Measurements from ENCODE around the gene GPR3. TPM values are rescaled to one million over a fixed set of nuclear protein-coding genes. Genes with fewer than 3 reads are reported as not detected.

The GPR3 gene
- total RNA-seq, 1 donor from 2014 or later = 7.0 TPM

- Mint-ChIP-seq H3K9me3 (no peaks in the 10 kb centered on the region), H3K4me1 (peaks cover 49% of the 10 kb centered on the region), H3K27me3 (ENCODE audit: low read depth) (peaks cover 2% of the 10 kb centered on the region), H3K36me3 (ENCODE audit: low read depth) (no peaks in the 10 kb centered on the region), H3K27ac (ENCODE audit: unreplicated experiment) (no peak overlapping the region), H3K4me3 (no peak overlapping the region)
- TF ChIP-seq, protein P1, sequence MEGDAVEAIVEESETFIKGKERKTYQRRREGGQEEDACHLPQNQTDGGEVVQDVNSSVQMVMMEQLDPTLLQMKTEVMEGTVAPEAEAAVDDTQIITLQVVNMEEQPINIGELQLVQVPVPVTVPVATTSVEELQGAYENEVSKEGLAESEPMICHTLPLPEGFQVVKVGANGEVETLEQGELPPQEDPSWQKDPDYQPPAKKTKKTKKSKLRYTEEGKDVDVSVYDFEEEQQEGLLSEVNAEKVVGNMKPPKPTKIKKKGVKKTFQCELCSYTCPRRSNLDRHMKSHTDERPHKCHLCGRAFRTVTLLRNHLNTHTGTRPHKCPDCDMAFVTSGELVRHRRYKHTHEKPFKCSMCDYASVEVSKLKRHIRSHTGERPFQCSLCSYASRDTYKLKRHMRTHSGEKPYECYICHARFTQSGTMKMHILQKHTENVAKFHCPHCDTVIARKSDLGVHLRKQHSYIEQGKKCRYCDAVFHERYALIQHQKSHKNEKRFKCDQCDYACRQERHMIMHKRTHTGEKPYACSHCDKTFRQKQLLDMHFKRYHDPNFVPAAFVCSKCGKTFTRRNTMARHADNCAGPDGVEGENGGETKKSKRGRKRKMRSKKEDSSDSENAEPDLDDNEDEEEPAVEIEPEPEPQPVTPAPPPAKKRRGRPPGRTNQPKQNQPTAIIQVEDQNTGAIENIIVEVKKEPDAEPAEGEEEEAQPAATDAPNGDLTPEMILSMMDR (conservative IDR thresholded peaks at IDR 0.05) = no peak
- DNase-seq (ENCODE audit: low read depth, low spot score) = no peak
These were observed 5.3 kb downstream of the GPR3 start for GRCh38 chr1:27397749-27398148.

DNA sequence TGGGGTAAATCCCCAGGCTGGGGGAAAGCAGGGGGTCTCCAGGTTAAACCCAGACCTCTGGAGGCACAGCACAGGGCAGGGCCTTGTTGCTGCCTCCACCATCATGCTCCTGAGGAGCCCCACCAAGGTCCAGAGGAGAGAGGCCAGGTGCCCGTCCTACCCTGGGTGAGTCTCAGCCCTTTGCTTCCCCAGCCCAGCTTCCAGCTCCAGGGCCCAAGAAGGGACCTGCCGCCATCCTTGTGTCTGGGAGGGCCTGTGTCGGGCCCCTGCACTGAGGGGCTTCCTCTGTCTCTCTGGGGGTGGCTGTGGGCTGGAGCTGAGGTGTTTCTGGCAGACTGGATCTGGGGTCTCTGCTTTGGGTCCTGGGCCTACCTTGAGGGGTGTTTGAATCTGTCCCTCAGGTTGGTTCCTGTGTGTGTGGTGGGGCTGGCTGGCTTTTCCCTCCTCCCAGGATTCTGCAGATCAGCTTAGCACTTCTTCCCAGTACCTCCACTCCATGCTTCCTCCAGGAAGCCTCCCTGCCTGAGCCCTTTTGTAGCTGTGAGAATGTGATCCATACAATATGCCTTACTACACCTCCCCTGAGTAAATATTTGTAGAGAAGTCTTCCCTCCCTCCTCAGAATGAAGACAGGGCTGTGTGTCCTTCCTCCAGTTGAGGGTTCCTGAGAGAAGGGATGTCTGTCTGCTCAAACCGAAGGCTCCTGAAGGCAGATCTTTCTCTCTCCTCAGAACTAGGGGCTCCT is 6.2 kb downstream of the GPR3 start:
- Mint-ChIP-seq H3K9me3 (no peaks in the 10 kb centered on the region), H3K36me3 (ENCODE audit: low read depth) (no peaks in the 10 kb centered on the region), H3K4me3 (peak overlapping the region; percentile 36), H3K27me3 (ENCODE audit: low read depth) (peaks cover 2% of the 10 kb centered on the region), H3K27ac (ENCODE audit: unreplicated experiment) (peak overlapping the region; percentile 28), H3K4me1 (peaks cover 51% of the 10 kb centered on the region)
- TF ChIP-seq, protein P1 (conservative IDR thresholded peaks at IDR 0.05) = no peak
- no peak for DNase-seq (ENCODE audit: low read depth, low spot score)

DNA sequence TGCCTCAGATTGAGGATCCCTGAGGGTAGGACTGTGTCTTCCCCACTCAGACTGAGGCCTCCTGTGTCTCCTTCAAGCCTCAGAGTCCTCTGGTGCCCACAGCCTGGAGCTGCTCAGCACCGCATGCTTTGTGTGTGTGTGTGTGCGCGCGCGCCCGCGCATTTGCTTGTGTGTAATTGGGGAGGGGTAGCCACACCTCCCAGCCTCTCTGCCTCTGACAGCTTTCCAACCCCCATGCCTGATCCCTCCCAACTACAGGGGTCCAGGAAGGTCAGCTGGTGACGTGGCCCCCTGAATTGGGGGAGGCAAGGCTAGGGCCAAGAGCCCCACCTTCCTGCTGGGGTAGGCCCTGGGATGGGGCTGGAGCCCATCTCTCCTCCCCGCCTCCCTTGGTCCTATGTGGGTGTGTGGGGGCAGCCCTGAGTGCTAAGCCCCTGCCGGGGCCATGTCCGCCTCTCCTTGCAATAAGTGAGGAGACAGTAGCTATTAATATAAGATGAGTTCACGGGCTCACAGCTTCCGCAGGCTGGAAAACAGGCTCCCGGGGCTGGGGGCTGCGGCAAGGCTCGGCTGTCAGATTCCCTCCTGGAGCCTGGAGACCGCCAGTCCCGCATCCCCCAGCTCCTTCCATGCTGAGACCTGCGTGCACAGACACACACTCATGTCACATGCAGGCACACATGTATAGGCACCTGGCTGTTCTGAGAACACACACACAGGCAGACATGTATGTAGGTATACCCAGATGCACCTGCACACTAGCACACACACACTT is 7.0 kb downstream of the GPR3 start:
- Mint-ChIP-seq H3K36me3 (ENCODE audit: low read depth) (no peaks in the 10 kb centered on the region), H3K27me3 (ENCODE audit: low read depth) (peaks cover 2% of the 10 kb centered on the region), H3K9me3 (no peaks in the 10 kb centered on the region), H3K4me1 (peaks cover 58% of the 10 kb centered on the region), H3K27ac (ENCODE audit: unreplicated experiment) (peak overlapping the region; percentile 28), H3K4me3 (peak overlapping the region; percentile 36)
- DNase-seq (ENCODE audit: low read depth, low spot score) = no peak
- TF ChIP-seq, protein P1 (conservative IDR thresholded peaks at IDR 0.05) = no peak

DNA sequence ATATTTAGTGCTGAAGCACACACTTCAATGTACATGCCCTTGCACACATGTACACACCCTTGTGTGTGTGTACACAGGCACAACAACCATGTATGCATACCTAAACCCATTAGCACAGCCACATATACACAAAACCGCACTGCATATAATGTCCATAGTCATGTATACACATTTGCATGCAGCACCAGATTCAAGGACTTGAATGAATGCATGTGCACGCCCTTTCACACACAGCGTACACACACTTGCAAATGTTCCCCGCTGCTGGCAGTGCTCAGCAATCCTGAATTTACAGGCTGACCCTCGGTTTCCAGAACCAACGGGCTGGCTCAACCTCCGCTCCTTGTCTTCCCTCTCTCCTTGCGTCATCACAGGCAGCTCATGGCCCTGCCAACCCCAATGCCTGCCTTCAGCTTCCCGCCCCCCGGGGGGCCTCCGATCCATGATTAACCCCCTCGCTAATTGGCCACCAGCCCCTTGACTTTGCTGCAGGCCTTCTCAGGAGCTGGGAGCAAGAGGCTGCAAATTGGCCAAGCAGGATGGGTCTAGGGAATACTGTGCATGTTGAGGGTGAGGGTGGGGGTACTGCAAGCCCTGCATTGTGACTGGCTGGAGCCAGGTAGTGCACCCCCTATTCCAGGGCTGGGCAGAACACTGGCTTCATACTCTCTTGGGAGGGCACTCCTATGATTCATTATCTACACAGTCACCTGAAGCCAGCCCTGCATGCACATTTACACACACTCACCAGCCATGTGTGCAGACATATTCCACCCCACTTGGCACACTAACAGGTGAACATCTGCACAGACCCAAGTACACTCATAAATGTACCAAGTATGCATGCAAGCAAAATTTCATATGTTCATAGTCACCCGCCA is 7.9 kb downstream of the GPR3 start:
- H3K27ac Mint-ChIP-seq (ENCODE audit: unreplicated experiment) = peak overlapping the region; percentile 86
- H3K27me3 Mint-ChIP-seq (ENCODE audit: low read depth) = peaks cover 2% of the 10 kb centered on the region
- peak overlapping the region; percentile 36 for H3K4me3 Mint-ChIP-seq
- H3K36me3 Mint-ChIP-seq (ENCODE audit: low read depth) = no peaks in the 10 kb centered on the region
- TF ChIP-seq, protein P1 (conservative IDR thresholded peaks at IDR 0.05) = no peak
- peaks cover 58% of the 10 kb centered on the region for H3K4me1 Mint-ChIP-seq
- no peak for DNase-seq (ENCODE audit: low read depth, low spot score)
- H3K9me3 Mint-ChIP-seq = no peaks in the 10 kb centered on the region

GRCh38 chr1:27400963-27401341 is 8.5 kb downstream of the GPR3 start:
- H3K4me3 Mint-ChIP-seq = peak overlapping the region; percentile 5
- no peak overlapping the region for H3K27ac Mint-ChIP-seq (ENCODE audit: unreplicated experiment)
- DNase-seq (ENCODE audit: low read depth, low spot score) = no peak
- H3K9me3 Mint-ChIP-seq = no peaks in the 10 kb centered on the region
- no peaks in the 10 kb centered on the region for H3K36me3 Mint-ChIP-seq (ENCODE audit: low read depth)
- H3K27me3 Mint-ChIP-seq (ENCODE audit: low read depth) = peaks cover 2% of the 10 kb centered on the region
- TF ChIP-seq, protein P1 (conservative IDR thresholded peaks at IDR 0.05) = no peak
- peaks cover 64% of the 10 kb centered on the region for H3K4me1 Mint-ChIP-seq

All from neural crest cell (in vitro differentiated cells).